H1 (cell line): ENCODE results near the gene DMWD. TPM values are rescaled to one million over a fixed set of nuclear protein-coding genes. Genes with fewer than 3 reads are reported as not detected.
A peak's percentile ranks its signal among the peaks of the same experiment; 100 is the strongest.

Source experiments
- CTCF ChIA-PET: fragments of 300-600 bp; sonication (Branson Sonifier 250); formaldehyde crosslinking; loops from one replicate; lab custom pipeline; 2021; ENCODE audit not compliant: partially characterized antibody; lab: Charles Lee
- POLR2A ChIA-PET: fragments of 300-600 bp; sonication (Branson Sonifier 250); formaldehyde crosslinking; loops from one replicate; lab custom pipeline; 2021; ENCODE audit warnings: inconsistent platforms; ENCODE audit not compliant: partially characterized antibody; lab: Charles Lee
- DNase-seq, 2 experiments: peaks; one replicate each; pipeline versions ENCODE4 v3.0.0 to v3.0.0-alpha.2; 2010 to 2022; ENCODE audit warnings: low spot score in 2 of 2, low read depth in 1 of 2, mixed read lengths in 1 of 2
- FAIRE-seq: peaks from 2 replicates; lab custom pipeline; 2011; peaks lifted over from hg19 to GRCh38; lab: Jason Lieb, UNC
- H2AFZ ChIP-seq: 2 replicates; pipeline ENCODE4 v1.8.1; 2012; ENCODE audit warnings: low read length, inconsistent platforms
- H2AK5ac ChIP-seq: 2 replicates; pipeline ENCODE4 v1.6.1; 2013; ENCODE audit warnings: low read depth, low read length
- H2BK120ac ChIP-seq: replicated peaks from 2 replicates; pipeline ENCODE3; 2013; ENCODE audit warnings: low read depth, low read length, inconsistent platforms
- H2BK12ac ChIP-seq: 2 replicates; pipeline ENCODE4 v1.6.1; 2013; ENCODE audit warnings: low read depth, low read length
- H2BK15ac ChIP-seq: 2 replicates; pipeline ENCODE4 v1.6.1; 2013; ENCODE audit warnings: low read length
- H2BK20ac ChIP-seq: 2 replicates; pipeline ENCODE4 v1.6.1; 2013; ENCODE audit warnings: low read length
- H2BK5ac ChIP-seq: 2 replicates; pipeline ENCODE4 v1.6.1; 2013; ENCODE audit warnings: low read depth, low read length
- H3K14ac ChIP-seq: 2 replicates; pipeline ENCODE4 v1.6.1; 2013; ENCODE audit warnings: inconsistent platforms; ENCODE audit not compliant: insufficient read length
- H3K18ac ChIP-seq: 2 replicates; pipeline ENCODE4 v1.6.1; 2013; ENCODE audit warnings: low read length; ENCODE audit errors: extremely low read depth
- H3K23ac ChIP-seq: 2 replicates; pipeline ENCODE4 v1.6.1; 2013; ENCODE audit warnings: inconsistent platforms; ENCODE audit not compliant: insufficient read length
- H3K23me2 ChIP-seq: 2 replicates; pipeline ENCODE4 v1.6.1; 2013; ENCODE audit warnings: low read depth, low read length
- H3K27ac ChIP-seq: 2 replicates; pipeline ENCODE4 v1.6.1; 2011; ENCODE audit warnings: low read depth, low read length, inconsistent platforms
- H3K27me3 ChIP-seq, 4 experiments: replicated peaks in 1 of 4; 1 replicate in 1 of 4; 2 replicates in 3 of 4; pipeline versions ENCODE4 v1.6.1 to v1.8.1; 2011 to 2013; ENCODE audit warnings: low read length in 3 of 4, mild to moderate bottlenecking in 3 of 4, inconsistent platforms in 2 of 4, mixed read lengths in 2 of 4, moderate library complexity in 1 of 4; ENCODE audit not compliant: control insufficient read depth in 3 of 4, insufficient read depth in 3 of 4; ENCODE audit errors: extremely low read depth in 1 of 4
- H3K36me3 ChIP-seq, 4 experiments: 2 replicates each; pipeline versions ENCODE4 v1.6.1 to v1.8.1; 2011 to 2013; ENCODE audit warnings: mild to moderate bottlenecking in 4 of 4, low read length in 3 of 4, moderate library complexity in 2 of 4, control low read depth in 1 of 4, inconsistent platforms in 1 of 4; ENCODE audit not compliant: insufficient read depth in 4 of 4, control insufficient read depth in 2 of 4
- H3K4ac ChIP-seq: replicated peaks from 2 replicates; pipeline ENCODE3; 2013; ENCODE audit warnings: low read length, low read depth, mixed read lengths, inconsistent platforms; ENCODE audit not compliant: insufficient read length
- H3K4me1 ChIP-seq, 4 experiments: replicated peaks in 1 of 4; 1 replicate in 1 of 4; 2 replicates in 3 of 4; pipeline versions ENCODE4 v1.6.1 to v1.8.1; 2011 to 2013; ENCODE audit warnings: low read length in 3 of 4, inconsistent platforms in 2 of 4, mixed read lengths in 1 of 4; ENCODE audit not compliant: insufficient read depth in 4 of 4, control insufficient read depth in 3 of 4
- H3K4me2 ChIP-seq, 2 experiments: 2 replicates each; pipeline versions ENCODE4 v1.6.1 to v1.8.1; 2011 to 2013; ENCODE audit warnings: low read depth in 2 of 2, low read length in 2 of 2, control low read depth in 1 of 2, inconsistent platforms in 1 of 2, mild to moderate bottlenecking in 1 of 2; ENCODE audit not compliant: insufficient read depth in 1 of 2
- H3K4me3 ChIP-seq, 4 experiments: fragments of 200-600, 300-600 bp in 1 of 4; sonication (generic), shearing (Covaris generic), sonication (Bioruptor Twin) in 1 of 4; 2 replicates each; pipeline versions ENCODE4 v1.5.1 to v1.8.1; 2011 to 2016; ENCODE audit warnings: low read length in 4 of 4, low read depth in 3 of 4, control low read depth in 2 of 4, inconsistent platforms in 2 of 4, mild to moderate bottlenecking in 2 of 4, mixed read lengths in 1 of 4, moderate library complexity in 1 of 4; ENCODE audit not compliant: insufficient read depth in 2 of 4; ENCODE audit errors: extremely low read depth in 1 of 4
- H3K56ac ChIP-seq: replicated peaks from 2 replicates; pipeline ENCODE3; 2013; ENCODE audit warnings: low read depth, mild to moderate bottlenecking, mixed read lengths, low read length, inconsistent platforms; ENCODE audit not compliant: insufficient read length
- H3K79me1 ChIP-seq: 2 replicates; pipeline ENCODE4 v1.6.1; 2013; ENCODE audit warnings: low read depth, low read length, control low read depth
- H3K79me2 ChIP-seq, 2 experiments: 2 replicates each; pipeline versions ENCODE4 v1.6.1 to v1.8.1; 2012 to 2013; ENCODE audit warnings: low read length in 2 of 2, mild to moderate bottlenecking in 2 of 2, inconsistent platforms in 1 of 2; ENCODE audit not compliant: insufficient read depth in 2 of 2, control insufficient read depth in 1 of 2
- H3K9ac ChIP-seq, 4 experiments: replicated peaks in 1 of 4; 1 replicate in 1 of 4; 2 replicates in 3 of 4; pipeline versions ENCODE4 v1.6.1 to v1.8.1; 2011 to 2013; ENCODE audit warnings: low read depth in 3 of 4, low read length in 3 of 4, control low read depth in 2 of 4, mild to moderate bottlenecking in 2 of 4, moderate library complexity in 2 of 4, inconsistent platforms in 1 of 4; ENCODE audit errors: extremely low read depth in 1 of 4
- H3K9me3 ChIP-seq, 2 experiments: 2 replicates each; pipeline versions ENCODE4 v1.6.1 to v1.8.1; 2012 to 2013; ENCODE audit warnings: mild to moderate bottlenecking in 2 of 2, moderate library complexity in 2 of 2, control low read depth in 1 of 2, inconsistent platforms in 1 of 2, low read depth in 1 of 2, low read length in 1 of 2, mixed read lengths in 1 of 2; ENCODE audit not compliant: insufficient read depth in 2 of 2
- H4K20me1 ChIP-seq, 2 experiments: replicated peaks in 1 of 2; 2 replicates each; pipeline versions ENCODE3 to v1.8.1; 2011 to 2013; ENCODE audit warnings: inconsistent platforms in 2 of 2, low read length in 2 of 2, mild to moderate bottlenecking in 1 of 2; ENCODE audit not compliant: insufficient read depth in 2 of 2, control insufficient read depth in 1 of 2
- H4K5ac ChIP-seq: 2 replicates; pipeline ENCODE4 v1.6.1; 2013; ENCODE audit warnings: low read length, low read depth, mixed read lengths, inconsistent platforms; ENCODE audit not compliant: insufficient read length
- H4K8ac ChIP-seq: 2 replicates; pipeline ENCODE4 v1.8.0; 2013; ENCODE audit warnings: mild to moderate bottlenecking, moderate library complexity, low read length, inconsistent platforms; ENCODE audit not compliant: insufficient read depth; ENCODE audit errors: extremely low read depth
- H4K91ac ChIP-seq: replicated peaks from 2 replicates; pipeline ENCODE3; 2013; ENCODE audit warnings: low read length, mixed read lengths, inconsistent platforms; ENCODE audit not compliant: insufficient read length
- ATF2 ChIP-seq: IDR thresholded peaks from 2 replicates; pipeline ENCODE4 v1.6.1; 2012; ENCODE audit warnings: low read length, inconsistent platforms
- CTCF ChIP-seq, 3 experiments: IDR thresholded peaks; 1 replicate in 2 of 3; 2 replicates in 1 of 3; pipeline versions ENCODE4 v1.5.1 to v1.6.1; 2011; ENCODE audit warnings: low read length in 3 of 3, mild to moderate bottlenecking in 3 of 3, inconsistent platforms in 2 of 3, low read depth in 1 of 3, moderate library complexity in 1 of 3; ENCODE audit not compliant: insufficient read depth in 1 of 3; ENCODE audit errors: control extremely low read depth in 1 of 3
- GABPA ChIP-seq: IDR thresholded peaks from 2 replicates; pipeline ENCODE4 v1.6.1; 2011; ENCODE audit warnings: mild to moderate bottlenecking, low read length, moderate library complexity, borderline replicate concordance; ENCODE audit not compliant: insufficient read depth
- POLR2AphosphoS5 ChIP-seq: IDR thresholded peaks from 2 replicates; pipeline ENCODE4 v1.6.1; 2011; ENCODE audit warnings: low read depth, low read length
- WGBS, 2 experiments: shearing (Covaris generic) in 1 of 2; methylation state at CpG; one replicate each; pipeline versions ENCODE4 v1.1.6 to v1.1.7; 2013 to 2015; ENCODE audit warnings: low lambda C conversion rate in 2 of 2, mixed read lengths in 2 of 2, inconsistent platforms in 1 of 2, low coverage in 1 of 2, missing lambda C conversion rate in 1 of 2; ENCODE audit not compliant: insufficient replicate concordance in 2 of 2, insufficient coverage in 1 of 2, insufficient read length in 1 of 2; ENCODE audit errors: extremely low coverage in 1 of 2, missing lambda C conversion rate in 1 of 2; 5-methylcytosine and 5-hydroxymethylcytosine counted together
- polyA plus RNA-seq, 7 experiments: library from polyadenylated mRNA; depleted of rRNA in 3 of 7; stranded (reverse) in 5 of 7; unstranded in 2 of 7; fragments of >200 nt in 5 of 7; fragments of 200-250 nt in 2 of 7; gene quantifications; 1 replicate in 5 of 7; 2 replicates in 1 of 7; 4 replicates in 1 of 7; pipeline versions ENCODE4 v1.2.1 to v1.2.3, GENCODE V29; 2011 to 2013; ENCODE audit warnings: missing spikeins in 2 of 7, mixed read lengths in 2 of 7
- total RNA-seq: library from RNA; stranded (reverse); fragmentation: NEBNext Ultra II Directional; extraction: Animal tissue kit (Norgen Biotek cat#: 25700); gene quantifications from 2 replicates; pipeline ENCODE4 v1.2.1, GENCODE V29; 2021

Gene DMWD
- total and polyA plus RNA-seq, 2 of the 8 experiments (the other 6 are each of a cell fraction or from before 2014, with no cell fraction given): 13.6 to 41.0 TPM

GRCh38 chr19:45827459-45828093 lies 34.9 kb upstream of the DMWD start:
- DNase-seq: no peak
- H3K9ac ChIP-seq: no peak overlapping the region

More at GRCh38 chr19:45827459-45828093, 34.9 kb upstream of the DMWD start:
- H2BK15ac ChIP-seq: no peak overlapping the region
- H2BK120ac ChIP-seq: no peak overlapping the region
- TF ChIP-seq CTCF (IDR thresholded peaks at IDR 0.05; ENCODE audit: control extremely low read depth in 1 of 3, insufficient read depth in 1 of 3, low read depth in 1 of 3, low read length in 3 of 3): peak in 1 of 3 experiments; percentile 2; a peak in 1 of 4 replicates
- no peak for TF ChIP-seq GABPA
- TF ChIP-seq POLR2AphosphoS5: peak; percentile 24; the same call in 1 of the 2 replicates
- no peak for TF ChIP-seq ATF2
- H3K79me2 ChIP-seq: no peaks in the 10 kb centered on the region
- no peak overlapping the region for H2BK20ac ChIP-seq
- H4K5ac ChIP-seq: no peak overlapping the region
- ChIA-PET POLR2A (interaction anchor here (1.0 to 3.6 kb wide), 10 partner anchors 9 to 58 kb away, joined by 3 to 22 read pairs (median 3); partner anchors contain the start of gene SIX5), CTCF (interaction anchor here (0.6 to 5.3 kb wide), 9 partner anchors 10 to 1593 kb away, joined by 3 to 42 read pairs (median 4); no protein-coding TSS in a partner anchor)
- WGBS, 2 experiments: 93% methylated on average over 16 of the region's 16 CpGs; no CpG with 5 or more reads in 1 of the 2 experiments
- H2AFZ ChIP-seq: no peak overlapping the region
- H3K18ac ChIP-seq: no peak overlapping the region
- 0 out of 2 replicates have a peak, but pooled peaks cover 1% of the 10 kb centered on the region for H3K23me2 ChIP-seq
- no peak overlapping the region; the same call in 1 of the 2 replicates for H2BK5ac ChIP-seq
- no peaks in the 10 kb centered on the region for H3K79me1 ChIP-seq
- H3K56ac ChIP-seq: no peak overlapping the region
- H4K8ac ChIP-seq: no peak overlapping the region
- H2AK5ac ChIP-seq: no peak overlapping the region
- H3K36me3 ChIP-seq: peaks cover 53 to 76% (median 74%) of the 10 kb centered on the region in 4 experiments
- no peak overlapping the region for H3K4me3 ChIP-seq
- H3K4me2 ChIP-seq: no peak overlapping the region
- peaks cover 5 to 19% of the 10 kb centered on the region in 2 experiments for H4K20me1 ChIP-seq
- H3K9me3 ChIP-seq: no peaks in the 10 kb centered on the region
- H3K23ac ChIP-seq: no peak overlapping the region
- no peak overlapping the region for H3K14ac ChIP-seq
- H2BK12ac ChIP-seq: no peak overlapping the region
- no peak overlapping the region for H3K27ac ChIP-seq
- H3K27me3 ChIP-seq: no peaks in the 10 kb centered on the region
- no peak overlapping the region for H4K91ac ChIP-seq
- H3K4me1 ChIP-seq: no peaks in the 10 kb centered on the region
- no peak for FAIRE-seq
- no peak overlapping the region for H3K4ac ChIP-seq
